Measurements from ENCODE around the gene CTLA4.

CTLA4 gene

DNA sequence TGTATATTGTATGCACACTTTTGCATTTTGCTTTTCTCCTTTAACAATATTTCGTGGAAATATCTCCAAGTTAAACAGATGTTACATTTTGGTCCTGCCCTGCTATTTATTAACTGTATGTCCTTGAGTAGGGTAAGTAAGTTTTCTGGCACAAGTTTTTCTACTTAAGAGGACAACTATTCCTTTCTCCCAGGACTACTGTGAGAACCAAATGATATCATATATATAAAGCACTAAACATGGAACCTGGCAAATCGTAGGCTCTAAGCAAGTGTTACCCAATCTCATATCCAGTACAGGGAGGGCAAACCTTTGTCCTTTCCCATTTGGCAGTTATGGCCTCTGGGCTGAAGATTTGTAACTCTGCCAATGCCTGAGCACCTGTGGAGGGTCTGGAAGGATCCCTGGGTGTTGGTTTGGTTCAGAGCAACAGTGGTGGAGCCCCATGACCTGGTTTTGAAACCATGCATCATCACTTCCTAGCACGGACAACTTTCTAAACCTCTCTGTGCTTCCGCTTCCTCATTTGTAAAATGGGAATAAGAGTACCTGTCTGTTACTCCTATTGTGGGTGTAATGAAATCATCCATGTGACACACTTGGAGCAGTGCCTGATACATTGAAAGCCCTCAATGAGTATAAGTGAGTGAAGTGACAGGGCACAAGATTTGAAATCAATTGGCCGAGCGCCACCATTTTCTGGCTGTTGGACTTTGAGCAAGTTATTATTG lies 40.7 kb downstream of the CTLA4 start:
- no peak for DNase-seq (ENCODE audit: extremely low read depth, low read depth)
- TF ChIP-seq, protein P1, sequence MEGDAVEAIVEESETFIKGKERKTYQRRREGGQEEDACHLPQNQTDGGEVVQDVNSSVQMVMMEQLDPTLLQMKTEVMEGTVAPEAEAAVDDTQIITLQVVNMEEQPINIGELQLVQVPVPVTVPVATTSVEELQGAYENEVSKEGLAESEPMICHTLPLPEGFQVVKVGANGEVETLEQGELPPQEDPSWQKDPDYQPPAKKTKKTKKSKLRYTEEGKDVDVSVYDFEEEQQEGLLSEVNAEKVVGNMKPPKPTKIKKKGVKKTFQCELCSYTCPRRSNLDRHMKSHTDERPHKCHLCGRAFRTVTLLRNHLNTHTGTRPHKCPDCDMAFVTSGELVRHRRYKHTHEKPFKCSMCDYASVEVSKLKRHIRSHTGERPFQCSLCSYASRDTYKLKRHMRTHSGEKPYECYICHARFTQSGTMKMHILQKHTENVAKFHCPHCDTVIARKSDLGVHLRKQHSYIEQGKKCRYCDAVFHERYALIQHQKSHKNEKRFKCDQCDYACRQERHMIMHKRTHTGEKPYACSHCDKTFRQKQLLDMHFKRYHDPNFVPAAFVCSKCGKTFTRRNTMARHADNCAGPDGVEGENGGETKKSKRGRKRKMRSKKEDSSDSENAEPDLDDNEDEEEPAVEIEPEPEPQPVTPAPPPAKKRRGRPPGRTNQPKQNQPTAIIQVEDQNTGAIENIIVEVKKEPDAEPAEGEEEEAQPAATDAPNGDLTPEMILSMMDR (IDR thresholded peaks at IDR 0.05; ENCODE audit: low read depth, low read length, missing control alignments) = no peak
- H3K4me3 ChIP-seq (replicated peaks; ENCODE audit: low read depth, low read length) = no peak overlapping the region

DNA sequence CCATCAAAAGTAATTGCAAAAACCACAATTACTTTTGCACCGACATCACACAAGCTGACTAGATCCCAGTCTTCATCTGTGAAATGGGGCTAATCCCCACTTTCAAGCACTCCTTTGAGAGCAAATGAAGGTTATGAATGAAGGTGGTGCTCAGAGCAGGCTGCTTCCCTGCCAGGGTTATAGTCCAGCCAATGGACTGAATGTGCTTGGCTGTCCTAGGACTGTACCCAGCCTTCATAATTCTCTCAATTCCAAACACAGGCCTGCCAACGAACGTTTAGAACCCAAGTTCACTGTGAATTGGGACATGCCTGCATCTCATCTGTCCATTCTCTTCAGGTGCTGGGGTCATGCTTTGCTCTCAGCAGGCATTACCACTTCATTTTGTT lies 41.2 kb downstream of the CTLA4 start:
- TF ChIP-seq, protein P1 (IDR thresholded peaks at IDR 0.05; ENCODE audit: low read depth, low read length, missing control alignments) = no peak
- no peak for DNase-seq (ENCODE audit: extremely low read depth, low read depth)

DNA sequence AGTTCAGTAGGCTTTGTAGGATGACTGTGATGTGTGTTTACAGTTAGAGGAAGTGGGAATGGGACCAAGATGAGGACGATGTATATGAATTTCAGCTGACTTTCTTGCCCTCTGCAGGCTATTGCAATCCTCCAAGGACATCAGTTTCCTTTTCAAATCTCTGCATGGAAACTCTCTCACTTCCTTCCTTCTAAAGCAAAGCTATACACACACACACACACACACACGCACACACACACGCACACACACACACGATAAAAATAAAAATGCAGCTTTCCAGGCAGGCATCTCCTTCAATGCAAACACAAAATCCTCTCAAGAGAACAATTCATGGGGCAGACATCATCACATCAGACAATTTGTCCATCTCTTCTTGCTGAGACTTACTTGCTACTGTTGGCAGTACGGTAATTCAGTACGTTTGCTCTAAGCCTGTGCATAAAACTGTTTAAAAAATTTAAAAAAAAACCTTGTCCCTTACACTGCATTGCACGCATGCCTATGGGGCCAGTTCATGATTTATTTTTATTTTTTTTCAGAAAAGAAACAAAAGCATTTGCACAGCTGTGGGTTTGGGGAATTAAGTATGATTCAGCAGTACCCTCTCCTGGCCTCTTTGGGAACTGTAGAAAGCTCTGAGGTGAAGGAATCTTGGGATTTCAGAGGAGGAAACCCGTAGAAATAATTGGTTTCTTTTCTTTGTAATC lies 41.8 kb downstream of the CTLA4 start:
- peak; percentile 32 for DNase-seq (ENCODE audit: extremely low read depth, low read depth)
- TF ChIP-seq, protein P1 (IDR thresholded peaks at IDR 0.05; ENCODE audit: low read depth, low read length, missing control alignments) = peak; percentile 72
- H3K4me3 ChIP-seq (replicated peaks; ENCODE audit: low read depth, low read length) = no peak overlapping the region

More for the DNA sequence above, 41.2 kb downstream of the CTLA4 start:
- H3K4me3 ChIP-seq (replicated peaks; ENCODE audit: low read depth, low read length) = no peak overlapping the region

DNA sequence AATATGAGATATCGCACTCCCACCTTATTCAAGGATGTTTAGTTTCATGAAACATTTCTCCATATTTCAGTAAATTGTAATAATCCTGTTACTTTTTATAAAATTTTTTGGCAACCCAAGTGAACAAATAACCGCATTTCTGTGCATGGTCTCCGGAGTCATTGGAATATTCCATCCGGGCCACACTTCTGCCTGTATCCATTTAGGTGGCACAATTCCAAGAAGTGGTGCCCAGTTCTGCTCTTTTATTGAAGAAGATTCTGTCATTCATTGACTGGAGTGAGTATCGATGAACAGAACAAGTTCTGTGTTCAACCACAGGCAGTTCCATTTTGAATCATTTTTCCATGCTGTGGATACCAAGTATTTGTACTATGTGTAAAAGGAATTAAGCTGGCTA lies 42.4 kb downstream of the CTLA4 start:
- DNase-seq (ENCODE audit: extremely low read depth, low read depth) = no peak
- TF ChIP-seq, protein P1 (IDR thresholded peaks at IDR 0.05; ENCODE audit: low read depth, low read length, missing control alignments) = no peak
- no peak overlapping the region for H3K4me3 ChIP-seq (replicated peaks; ENCODE audit: low read depth, low read length)

DNA sequence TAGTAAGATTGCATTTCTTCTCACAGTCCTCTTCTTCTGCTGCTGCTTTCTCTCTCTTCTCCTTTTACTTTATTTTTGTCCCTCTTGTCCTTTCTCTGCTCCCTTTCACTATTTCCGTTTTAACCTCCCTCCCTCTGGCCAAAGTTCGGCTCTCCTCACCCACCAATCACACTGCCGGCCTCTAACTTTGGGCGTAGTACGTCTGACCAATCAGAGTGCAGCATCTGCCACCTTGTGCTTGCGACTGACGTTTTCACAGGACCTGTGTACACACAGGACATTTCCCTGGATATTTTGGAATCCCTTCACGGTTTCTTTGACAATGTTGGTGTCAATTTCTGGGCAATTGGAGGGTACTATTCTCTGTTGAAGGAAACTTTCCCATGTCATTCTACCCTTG lies 46.4 kb downstream of the CTLA4 start:
- H3K4me3 ChIP-seq (replicated peaks; ENCODE audit: low read depth, low read length) = no peak overlapping the region
- TF ChIP-seq, protein P1 (IDR thresholded peaks at IDR 0.05; ENCODE audit: low read depth, low read length, missing control alignments) = no peak
- no peak for DNase-seq (ENCODE audit: extremely low read depth, low read depth)

DNA sequence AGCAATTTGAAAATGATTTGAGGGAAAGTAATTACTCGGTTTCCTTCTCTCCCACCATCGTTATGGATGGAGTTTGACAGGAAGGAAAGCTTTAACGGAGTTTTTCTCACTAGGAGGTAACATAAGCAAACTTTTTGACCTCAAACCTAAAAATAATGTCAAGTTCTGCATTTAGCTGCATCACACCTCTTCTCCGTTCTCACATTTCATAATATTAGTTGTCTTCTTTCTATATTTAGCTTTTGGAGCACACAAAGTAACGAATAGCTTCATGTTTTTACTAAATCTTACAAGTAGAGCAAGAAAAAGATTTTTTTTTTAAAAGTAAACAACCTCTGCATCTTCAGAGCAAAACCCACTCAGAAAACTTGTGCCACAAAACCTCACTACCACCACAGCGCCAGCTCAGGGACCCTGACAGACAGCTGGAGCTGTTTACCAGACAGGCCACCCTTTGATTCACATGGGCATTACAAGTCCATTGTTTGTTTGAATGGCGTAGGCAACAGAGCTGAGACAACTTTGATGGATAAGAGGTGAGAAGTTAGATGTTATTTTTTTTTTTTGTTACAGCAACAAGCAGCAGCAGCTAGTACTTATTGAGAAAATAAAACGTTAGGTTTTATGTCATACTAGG lies 47.1 kb downstream of the CTLA4 start:
- TF ChIP-seq, protein P1 (IDR thresholded peaks at IDR 0.05; ENCODE audit: low read depth, low read length, missing control alignments) = no peak
- no peak overlapping the region for H3K4me3 ChIP-seq (replicated peaks; ENCODE audit: low read depth, low read length)
- DNase-seq (ENCODE audit: extremely low read depth, low read depth) = no peak
